Activated naive CD4-positive, alpha-beta T cell (primary cell): ENCODE measurements around the gene PTPN20.
"Not testable (repeated sequence)": the region's sequence is repeated elsewhere in the genome, so short reads cannot be mapped to it uniquely, and the experiment has no call there.

Source experiments
- DNase-seq, 4 experiments: peaks; one replicate each; lab custom pipeline; 2025; lab: John Stamatoyannopoulos, UW

PTPN20 gene, protein sequence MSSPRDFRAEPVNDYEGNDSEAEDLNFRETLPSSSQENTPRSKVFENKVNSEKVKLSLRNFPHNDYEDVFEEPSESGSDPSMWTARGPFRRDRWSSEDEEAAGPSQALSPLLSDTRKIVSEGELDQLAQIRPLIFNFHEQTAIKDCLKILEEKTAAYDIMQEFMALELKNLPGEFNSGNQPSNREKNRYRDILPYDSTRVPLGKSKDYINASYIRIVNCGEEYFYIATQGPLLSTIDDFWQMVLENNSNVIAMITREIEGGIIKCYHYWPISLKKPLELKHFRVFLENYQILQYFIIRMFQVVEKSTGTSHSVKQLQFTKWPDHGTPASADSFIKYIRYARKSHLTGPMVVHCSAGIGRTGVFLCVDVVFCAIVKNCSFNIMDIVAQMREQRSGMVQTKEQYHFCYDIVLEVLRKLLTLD

DNA sequence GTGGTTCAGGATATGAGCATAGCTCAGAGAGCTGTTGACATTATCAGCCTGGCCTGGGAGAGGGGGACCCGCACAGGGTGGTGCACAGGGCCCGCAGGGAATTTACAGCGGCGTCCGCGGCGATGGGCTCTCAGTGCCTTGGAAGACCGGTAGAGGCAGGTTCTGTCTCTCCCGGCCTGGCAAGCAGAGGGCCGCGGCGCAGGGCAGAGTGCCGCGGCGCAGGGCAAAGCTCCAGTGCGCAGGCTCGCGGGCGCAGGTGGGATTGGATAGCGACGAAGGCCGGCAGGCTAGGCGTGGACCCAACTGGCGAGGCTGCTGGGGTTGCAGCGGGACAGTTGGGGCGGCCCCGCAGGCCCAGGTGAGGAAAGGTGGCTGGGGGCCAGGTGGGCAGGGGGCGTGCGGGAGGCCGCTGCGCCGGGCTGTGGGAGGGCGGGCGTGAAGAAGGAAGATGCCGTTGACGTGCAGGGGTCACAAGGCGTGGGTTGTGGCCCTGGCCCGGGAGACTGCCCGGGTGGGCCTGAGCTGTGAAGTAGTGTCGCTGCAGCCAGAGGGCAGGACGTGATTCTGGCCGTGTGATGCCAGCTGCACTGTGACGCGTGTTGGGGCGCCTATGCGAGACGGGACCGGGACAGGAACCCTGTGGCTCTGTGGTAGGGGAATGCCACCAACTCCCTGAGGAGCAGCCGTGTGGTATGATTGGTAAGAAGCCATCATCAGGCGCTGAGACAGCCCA is at the start of gene PTPN20:
Gene PTPN20 (plus strand): TSS at position 285 of the 733 bp plus-strand sequence. CDS start 21,072 bp downstream, outside the sequence.
- not testable (repeated sequence) for DNase-seq

DNA sequence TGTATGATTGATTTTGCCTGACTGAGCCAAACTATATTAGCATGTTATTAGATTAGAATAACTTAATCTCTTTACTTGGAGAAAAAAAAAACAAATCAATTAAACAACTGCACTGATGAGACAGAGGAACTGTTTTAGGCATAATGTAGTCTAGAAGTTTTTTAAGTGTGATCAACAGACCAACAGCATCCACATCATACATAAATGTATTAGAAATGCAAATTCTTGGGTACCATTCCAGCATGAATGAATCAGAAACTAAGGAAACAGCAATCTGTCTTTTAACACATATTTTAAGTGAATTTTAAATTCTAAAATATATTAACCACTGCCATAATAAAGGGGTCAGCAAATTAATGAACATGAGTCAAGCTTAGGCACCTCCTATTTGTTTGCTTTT is 41.5 kb upstream of the PTPN20 start:
- not testable (repeated sequence) for DNase-seq

DNA sequence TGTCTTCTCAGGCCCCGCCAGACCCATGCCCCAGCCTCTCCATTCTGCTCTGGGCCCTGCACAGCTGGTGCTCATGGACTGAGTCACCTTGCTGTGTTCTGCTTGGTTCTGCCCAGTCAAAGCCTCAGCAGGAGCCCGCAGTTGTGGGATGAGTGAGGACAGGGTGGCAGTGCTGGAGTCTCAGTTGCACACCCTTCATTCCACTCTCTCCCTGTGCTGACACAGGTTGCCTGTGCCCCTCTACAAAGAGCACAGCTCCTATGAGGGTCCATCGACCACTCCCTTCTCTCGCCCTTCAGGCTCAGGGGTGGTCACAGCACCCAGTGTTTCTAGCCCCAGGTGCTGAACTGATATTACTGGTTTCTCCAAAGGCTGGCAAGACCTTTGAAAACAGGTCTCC is 39.6 kb upstream of the PTPN20 start:
- not testable (repeated sequence) for DNase-seq

DNA sequence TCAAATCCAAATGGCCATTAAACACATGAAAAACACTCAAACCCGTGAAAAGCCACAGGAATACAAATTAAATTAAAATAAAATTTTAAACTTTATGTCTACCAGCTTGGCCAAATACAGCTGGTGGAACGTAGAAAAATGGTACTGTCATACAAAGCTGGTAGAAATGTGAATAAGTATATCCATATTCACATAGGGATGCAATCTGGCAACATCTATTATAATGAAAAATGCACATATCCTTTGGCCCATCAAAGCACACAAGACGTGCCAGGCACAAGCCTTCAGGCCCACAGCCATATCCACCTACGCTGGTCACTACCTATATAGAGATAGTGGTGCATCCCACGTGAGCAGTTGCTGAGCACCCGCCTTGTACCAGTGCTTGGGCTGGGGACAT is 35.9 kb upstream of the PTPN20 start:
- not testable (repeated sequence) for DNase-seq

DNA sequence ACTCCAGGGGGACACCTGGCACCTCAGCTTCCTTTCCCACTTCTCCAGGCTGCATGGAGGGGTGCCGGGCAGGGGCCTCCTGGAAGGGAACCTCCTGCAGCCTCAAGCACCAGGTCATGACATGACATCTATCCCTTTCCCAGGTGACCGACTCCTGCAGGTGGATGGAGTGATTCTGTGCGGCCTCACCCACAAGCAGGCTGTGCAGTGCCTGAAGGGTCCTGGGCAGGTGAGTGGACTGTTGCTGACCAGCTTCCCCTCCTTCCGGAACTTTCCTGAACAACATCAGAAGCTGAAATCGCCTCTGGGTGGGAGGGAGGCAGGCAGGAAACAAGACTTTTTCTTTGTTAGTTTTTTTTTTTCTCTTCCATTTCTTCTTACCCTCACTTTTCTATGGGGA is 34.5 kb upstream of the PTPN20 start:
- DNase-seq: not testable (repeated sequence)

DNA sequence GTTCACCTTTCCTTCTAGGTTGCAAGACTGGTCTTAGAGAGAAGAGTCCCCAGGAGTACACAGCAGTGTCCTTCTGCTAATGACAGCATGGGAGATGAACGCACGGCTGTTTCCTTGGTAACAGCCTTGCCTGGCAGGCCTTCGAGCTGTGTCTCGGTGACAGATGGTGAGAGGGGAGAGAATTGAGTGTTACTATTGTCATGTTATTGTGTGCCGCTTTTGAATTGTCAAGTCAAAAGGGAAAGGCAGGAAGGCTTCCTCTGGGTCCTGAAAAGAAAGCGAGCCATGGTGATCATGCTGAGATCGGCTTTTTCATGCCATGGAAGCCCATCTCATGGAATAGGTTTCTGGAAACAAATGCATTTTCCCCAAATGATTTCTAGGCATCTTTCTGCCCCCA is 32.5 kb upstream of the PTPN20 start:
- DNase-seq: not testable (repeated sequence)

DNA sequence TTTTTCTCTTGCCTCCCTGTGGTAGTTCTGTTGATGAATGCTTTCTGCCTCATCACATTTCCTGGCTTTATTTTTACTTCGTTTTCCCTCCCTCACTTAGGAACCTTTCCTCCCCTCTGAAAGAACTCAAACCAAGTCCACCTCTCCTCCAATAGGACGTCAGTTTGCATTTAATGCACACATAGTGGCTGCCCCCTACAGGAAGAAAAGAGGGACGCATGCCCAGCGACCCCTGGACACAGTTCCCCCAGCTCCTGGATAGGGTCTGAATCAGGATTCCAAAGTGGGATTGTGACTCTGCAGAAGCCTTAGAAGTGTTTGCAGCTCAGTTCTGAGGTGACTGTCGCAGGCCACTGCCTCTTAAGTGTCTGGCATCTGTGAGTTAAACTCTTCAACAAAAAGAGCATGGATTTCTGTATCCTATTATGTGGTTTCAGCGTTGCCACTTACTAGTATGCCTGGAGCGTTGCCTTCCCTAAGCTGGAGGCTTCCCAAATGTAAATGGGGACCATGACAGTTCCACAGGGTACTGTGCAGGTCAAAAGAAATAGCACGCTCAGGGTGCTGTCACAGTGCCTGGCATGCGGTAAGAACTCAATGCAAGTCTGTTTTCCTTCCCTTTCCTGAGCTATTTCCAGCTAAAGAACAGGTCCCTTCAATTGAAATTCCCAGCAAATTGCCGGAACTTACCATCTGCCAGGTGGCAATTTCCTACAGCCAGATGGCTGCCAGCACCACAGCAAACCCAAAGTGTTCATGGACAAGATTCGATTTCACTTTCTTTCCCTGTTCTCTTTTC is 20.2 kb upstream of the PTPN20 start:
- DNase-seq: not testable (repeated sequence)

DNA sequence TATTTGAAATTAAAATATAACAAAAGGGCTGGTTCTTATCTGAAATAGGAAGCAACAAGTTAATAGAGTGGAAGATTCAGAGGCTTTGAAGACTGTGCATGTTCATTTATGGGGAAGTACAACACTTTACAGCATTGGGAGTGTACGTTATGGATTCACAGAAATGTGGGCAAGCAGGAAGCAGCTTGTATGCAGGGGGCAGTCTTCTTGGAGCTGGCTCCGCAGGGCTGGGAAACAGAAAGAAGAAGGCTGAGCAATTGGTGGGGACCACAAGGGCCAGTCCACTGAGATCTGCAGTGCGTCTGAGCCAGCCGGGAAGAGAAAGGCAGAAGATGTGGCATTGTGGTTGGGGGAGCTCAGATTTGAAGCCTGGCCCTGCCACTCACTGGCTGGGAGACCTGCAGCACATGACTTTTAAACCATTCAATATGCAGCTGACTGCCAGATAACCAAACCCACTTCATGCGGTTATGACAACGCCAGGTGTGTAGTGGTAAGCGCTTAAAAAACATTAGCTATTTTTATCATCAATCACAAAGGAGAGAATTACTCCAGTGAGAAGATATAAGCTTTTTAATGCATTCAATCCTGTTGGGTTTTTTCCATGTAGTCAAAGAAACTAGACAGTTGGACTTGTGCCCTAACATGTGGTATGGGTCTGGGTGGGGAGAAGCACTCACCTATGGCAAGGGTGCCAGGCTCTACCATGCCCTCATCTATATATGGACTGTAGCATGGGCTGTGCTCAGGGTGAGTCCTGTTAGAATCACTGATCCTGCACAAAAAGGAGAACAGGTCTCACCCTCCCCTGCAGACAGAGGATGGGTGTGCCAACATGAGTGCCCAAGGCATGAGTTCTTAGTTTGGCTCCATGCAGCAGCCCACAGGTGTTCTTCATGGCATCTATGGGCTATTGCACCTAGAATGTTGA is 14.2 kb upstream of the PTPN20 start:
- DNase-seq: not testable (repeated sequence)

DNA sequence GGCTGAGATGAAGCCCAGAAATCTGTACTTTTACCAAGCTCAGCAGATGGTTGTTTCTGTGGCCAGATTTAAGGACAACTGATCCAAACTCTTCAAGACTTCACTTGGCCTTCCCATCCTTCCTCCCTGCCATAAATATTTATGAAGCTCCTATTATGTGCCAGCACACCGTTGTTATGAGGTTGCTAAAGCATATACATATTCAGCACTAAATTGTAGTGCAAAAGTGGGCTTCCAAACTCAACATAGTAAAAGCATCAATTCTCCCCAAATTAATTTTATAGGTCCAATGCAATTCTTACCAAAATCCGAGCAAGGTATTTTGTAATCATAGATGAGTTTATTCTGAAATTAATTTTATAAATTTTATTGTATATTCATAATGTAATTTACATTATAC is 10.0 kb upstream of the PTPN20 start:
- DNase-seq: not testable (repeated sequence)

DNA sequence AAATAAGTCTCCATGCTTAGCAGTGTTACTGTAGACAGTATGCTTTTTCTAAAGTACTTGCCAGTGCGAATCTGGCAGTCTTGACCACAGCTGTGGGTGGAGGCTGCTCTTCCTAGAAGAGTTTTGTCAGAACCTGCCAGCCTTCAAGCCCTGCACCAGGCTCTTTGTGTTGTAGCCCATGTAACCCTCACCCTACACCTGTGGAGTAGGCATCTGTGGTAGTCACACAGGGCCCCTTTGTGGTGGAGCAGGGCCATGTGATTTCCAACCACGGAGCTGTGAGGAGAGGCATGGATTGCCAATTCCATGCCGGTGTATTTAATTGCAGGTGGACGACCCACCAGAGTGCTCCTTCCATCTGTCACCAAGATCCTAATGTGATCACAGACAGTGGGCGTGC is 7.4 kb upstream of the PTPN20 start:
- not testable (repeated sequence) for DNase-seq

DNA sequence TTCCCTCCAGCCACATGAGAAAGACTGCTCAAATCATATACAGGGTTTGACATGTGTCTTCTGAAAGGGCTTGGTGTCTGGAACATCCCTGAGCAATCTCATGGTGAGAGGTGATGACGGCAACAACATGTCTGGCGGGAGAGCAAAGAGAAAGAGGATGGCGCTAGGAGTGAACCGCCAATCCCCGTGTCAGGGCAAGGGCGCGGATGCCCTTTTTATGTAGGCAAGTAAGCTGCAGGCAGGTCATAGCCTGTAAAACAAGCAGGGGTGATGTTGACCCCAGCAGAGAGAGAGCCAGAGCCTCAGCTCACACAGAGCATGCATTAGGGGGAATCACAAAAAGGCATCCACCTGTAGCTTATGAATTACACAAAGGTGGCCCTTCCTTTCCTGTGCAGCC is 4.9 kb upstream of the PTPN20 start:
- not testable (repeated sequence) for DNase-seq

DNA sequence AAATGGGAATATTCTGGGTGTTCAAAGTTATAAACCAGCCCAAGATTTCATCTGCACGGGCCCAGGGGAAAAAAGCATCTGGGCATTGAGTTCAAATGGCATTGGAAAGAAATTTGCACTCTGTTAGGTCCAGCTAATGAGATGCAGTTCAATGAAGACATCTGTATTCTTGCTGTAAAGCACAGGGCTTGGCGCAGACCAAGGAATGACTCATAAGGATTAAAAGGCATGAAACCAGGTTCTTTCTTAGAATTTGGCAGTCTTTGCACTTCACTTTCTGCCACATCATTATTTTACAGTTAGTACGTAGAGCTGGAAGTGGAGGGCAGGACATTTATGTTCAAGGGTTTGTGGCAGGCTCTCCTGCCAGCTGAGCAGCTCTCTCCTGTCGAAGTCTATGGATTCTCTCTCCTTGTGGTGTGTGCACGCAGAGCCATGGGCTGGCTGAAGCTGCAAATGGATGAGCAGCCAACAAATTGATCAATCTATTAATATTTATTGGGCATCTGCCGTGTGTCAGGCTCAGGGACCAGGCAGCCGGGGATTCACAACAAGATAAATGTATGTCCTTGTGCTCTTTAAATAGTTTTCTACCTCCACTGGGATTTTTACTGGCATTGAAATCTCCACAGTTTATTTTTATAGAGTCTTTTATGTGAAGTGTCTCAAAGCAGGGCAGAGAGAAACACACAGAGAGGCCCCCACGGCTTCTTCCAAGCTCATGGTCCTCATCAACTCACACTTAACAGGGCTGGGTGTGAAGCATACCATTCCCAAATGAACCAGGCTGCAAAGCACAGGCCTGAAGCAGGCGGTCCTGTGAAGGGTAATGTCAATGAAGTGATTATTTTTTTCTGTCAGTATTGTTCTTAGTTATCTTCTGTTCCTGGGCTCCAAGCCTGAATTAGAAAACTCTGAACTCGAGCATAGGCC is 3.8 kb upstream of the PTPN20 start:
- not testable (repeated sequence) for DNase-seq

DNA sequence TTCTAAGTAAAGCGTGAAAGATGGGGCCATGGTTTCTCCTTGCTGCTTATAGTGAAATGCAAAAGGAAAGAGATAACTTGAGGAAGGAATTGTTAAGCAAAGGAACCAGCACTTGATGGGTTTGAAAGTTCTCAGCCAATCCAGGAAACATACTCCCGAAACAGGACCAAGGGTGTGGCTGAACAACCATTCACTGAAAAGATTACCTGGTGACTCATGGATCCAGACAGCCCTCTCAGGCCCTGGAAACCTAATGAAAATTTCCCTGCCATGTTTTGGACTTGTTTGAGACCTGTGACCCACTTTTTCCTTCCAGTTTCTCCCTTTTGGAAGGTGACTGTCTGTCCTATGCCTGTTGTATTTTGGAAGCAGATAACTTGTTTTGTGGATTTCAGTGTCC is 11.3 kb downstream of the PTPN20 start:
- not testable (repeated sequence) for DNase-seq

DNA sequence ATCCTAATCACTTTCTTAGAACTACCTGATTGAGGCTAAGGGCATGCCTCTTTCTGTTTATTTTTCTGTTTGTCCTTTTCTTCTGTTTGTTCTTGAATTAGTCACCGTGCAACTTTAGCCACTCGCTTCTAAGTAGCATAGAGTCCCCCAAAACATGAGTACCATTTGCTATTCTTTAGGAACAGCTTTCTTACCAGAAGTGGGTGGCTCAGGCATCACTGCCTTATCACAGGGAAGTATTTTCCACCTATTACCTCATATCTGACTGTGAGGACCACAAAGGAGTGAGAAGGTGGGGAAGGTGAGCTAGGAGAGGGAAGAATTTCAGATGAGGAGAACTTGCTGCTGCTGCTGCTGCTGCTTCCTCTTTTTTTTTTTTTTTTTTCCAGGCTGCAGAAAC is 13.9 kb downstream of the PTPN20 start:
- not testable (repeated sequence) for DNase-seq

DNA sequence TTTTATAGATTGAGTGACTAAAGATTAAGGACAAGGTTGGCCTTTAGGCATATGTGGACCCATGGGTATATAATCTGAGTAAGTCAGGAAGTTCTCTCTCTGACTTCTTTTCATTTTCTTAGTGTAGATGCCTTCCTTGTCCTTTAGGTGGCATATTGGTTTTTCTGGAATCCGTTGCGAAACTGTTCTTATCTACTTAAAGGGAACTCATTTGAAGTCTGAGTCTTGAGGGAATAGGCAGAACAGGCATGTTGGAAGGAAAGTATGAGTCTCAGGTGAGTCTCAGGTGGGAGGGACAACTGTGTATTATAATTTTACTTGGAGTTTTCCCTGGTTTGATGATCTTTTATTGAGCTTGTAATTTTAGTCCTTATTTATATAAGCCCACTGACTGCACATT is 14.6 kb downstream of the PTPN20 start:
- DNase-seq: not testable (repeated sequence)

DNA sequence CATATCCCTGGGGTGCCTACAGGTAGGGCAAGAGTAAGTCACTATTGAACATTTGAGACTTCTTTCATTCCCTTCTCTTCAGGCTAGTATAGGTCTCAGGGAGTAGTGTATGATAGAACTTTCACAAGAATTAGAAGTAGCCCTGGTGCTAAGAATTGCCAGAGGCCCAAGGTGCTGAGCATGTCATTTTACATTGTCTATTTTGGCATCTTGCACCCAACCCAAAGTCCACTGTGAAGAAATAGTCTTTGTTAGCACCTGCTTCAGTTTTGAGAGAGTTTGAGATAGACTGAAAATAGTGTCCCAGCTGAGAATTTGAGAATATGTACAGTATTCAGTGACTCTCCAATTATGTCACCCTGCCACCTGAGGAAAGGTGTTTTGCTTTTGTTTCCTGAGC is 17.6 kb downstream of the PTPN20 start:
- DNase-seq: not testable (repeated sequence)

DNA sequence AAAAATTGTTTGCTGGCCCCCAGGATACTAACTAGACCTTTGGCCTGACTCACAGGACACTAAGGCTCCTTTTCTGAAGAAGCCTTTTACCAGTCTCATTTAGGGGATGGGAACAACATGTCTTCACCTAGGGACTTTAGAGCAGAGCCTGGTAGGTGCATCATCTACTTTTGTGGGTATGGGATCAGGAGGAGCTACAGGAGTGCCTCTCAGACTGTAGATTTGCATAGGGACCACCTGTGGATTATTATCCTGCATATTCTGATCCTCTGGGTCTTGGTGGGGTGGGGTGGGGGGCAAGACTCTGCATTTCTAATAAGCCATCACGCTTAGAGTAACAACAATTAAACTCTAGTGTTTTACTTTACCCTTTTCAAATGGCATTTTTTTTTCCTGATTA is 21.2 kb downstream of the PTPN20 start:
- not testable (repeated sequence) for DNase-seq

DNA sequence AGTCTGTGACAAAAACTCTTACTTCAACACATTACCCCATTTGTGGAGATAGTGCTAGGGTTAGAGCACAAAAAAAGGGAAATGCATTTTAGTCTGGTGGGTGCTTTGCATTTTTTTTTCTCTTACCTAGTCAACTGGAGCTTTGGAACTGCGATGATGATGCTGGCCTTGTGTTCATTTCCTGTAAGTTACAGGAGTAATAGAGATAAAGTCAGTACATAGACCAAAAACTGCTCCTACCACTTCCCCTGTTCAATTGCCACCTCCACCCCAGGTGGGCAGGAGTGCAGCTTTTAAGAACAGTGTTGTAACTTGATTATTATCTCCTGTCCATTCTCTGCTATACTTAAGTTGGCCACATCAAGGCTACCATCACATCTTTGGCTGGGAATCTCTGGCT is 29.9 kb downstream of the PTPN20 start:
- DNase-seq: not testable (repeated sequence)

DNA sequence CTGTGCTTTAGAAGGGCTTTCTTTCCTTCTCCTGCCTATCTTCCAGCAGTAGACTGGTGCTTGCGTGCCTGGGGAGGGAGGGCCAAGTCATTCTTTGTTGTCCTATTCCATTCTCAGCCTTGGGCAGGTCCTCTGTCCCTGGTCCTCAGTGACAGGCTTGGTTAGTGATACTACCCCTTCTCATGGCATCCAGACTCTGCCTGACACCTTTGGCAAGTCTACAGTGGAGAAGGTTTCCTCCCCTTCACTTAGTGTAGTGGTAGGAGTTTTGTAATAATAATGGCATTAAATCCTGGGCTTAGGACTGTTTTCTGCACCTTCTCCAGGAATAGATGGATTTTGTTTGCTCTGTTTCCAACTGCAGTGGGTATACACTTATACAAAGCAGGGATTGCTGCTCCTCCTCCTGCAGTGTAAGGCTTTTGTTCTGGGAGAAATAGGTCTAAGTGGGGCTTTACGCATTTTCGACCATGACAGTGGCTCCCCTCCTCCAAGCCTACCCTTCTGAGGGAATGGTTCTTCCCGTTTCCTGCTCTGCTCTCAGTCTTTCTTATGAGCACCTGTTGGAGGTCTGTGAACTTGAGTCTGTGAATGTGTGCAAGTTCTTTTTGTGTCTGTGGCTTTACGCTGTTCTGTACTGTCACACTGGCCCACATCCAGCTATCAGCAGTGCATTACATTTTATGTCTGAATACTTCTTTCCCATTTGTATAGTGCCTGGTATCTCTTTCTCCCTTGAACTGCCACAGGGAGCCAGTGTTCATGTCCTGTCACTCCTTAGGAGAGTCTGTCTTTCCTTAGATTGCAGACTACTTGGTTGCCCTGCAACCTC is 37.7 kb downstream of the PTPN20 start:
- DNase-seq: not testable (repeated sequence)
